GM20431 (cell line): Measurements from ENCODE around the gene OR9A4.

Experiments
- in situ Hi-C: fragments of 300-500 bp; cut with MseI, MboI; formaldehyde crosslinking; loops from one replicate; pipeline ENCODE4 v1.15.0; 2020; ENCODE audit warnings: low sequenced_read_pairs; ENCODE audit not compliant: unreplicated experiment

Gene OR9A4

DNA sequence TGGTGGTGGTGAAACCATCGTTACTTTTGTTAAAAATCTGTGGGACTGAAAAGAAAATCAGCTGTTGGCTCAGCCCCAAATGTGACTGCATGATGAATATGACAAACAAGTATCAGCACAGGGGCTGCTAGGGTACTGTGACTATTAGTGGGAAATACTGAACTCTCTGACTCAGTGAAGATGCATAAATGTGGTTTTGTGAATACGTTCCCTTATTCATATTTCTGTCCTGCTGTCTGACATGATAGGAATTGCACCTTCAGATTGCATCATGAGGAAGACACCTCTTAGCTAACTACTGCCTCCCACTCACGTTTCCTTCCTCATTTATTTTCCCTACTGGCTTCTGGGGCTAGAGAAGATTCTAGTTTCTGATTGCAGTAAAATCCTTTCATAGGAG lies 29.2 kb downstream of the OR9A4 start:
- in situ Hi-C loops: no loop called here

DNA sequence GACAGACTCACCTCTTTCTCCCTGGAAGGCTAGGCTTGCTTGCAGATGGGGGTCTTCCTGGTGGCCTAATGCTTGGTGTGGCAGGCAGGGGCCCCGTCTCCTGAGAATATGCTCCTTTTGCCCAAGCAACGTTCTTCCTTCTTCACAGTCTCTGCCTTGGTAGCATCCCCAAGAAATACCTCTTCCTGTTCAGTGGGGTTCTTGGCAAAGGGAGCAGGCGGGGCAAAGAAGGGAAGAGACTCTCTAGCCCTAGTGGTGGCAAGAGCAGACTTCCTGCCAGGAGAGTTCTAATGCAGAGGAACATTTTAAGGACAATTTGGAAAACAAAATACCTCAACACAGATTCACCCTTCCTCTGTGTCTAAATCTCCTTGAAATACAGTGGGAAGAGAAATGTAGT lies 30.6 kb downstream of the OR9A4 start, which contains the start of gene CLEC5A:
CLEC5A (minus strand) TSS at position 179 of the 400 bp plus-strand sequence. CDS start 682 bp downstream, outside the sequence.
- in situ Hi-C loops: no loop called here

DNA sequence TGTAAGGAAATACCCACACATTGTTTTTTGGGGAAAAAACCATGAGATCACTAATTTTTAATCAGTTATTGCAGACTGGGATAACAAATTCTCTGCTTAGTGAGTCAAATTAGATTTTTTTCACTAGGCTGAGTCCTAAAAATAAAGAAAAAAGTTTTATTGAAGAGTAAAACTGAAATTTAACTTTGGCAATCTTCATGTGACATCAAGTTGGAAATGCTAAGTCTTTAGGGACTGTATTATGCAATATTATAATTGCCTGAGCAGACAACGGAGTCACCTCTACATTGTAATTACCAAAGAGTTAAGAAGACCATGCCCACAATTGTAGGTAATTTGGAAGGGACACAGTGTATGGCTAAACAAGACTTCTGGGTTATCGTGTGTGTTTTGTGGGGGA lies 32.8 kb downstream of the OR9A4 start:
- in situ Hi-C loops: no loop called here

DNA sequence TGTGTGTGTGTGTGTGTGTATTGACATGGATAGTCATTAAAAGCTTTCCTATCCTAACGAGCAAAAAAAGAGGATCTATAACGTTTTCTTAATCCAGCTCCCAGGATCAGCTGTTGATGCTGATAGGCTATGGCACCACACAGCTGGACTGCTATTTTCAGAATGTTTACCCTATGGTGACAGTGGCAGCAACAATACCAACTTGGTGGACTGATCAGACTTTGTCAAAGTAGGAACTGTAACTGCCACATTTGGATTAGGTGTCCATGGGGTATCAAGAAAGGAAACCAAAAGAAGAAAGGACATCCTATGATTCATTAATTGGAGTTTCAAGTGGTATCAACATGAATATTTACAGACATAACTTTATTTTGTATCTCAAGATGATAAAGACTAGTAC lies 33.3 kb downstream of the OR9A4 start:
- in situ Hi-C loops: no loop called here

DNA sequence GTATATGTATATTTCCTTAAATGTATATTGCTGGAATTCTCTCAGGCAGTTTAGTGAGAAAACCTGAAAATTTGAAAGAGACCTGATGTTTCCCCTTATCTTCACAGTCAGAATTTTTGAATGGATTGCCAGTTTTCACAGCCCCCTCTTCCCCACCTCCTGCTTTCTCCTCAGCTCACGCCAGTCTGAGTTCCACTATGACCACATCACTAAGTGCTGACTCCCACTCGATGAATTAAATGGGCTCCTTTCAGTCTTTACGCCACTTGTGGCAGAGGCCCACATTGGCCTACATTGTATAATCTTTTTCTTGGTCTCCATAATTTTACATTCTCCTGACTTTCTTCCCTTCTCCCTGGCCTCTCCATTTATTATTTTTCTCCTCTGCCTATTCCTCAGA lies 33.7 kb downstream of the OR9A4 start:
- in situ Hi-C loops: no loop called here

GRCh38 chr7:141950806-141951205 lies 34.6 kb downstream of the OR9A4 start:
- in situ Hi-C loops: no loop called here

GRCh38 chr7:141952461-141952860 lies 36.3 kb downstream of the OR9A4 start:
- in situ Hi-C loops: no loop called here

DNA sequence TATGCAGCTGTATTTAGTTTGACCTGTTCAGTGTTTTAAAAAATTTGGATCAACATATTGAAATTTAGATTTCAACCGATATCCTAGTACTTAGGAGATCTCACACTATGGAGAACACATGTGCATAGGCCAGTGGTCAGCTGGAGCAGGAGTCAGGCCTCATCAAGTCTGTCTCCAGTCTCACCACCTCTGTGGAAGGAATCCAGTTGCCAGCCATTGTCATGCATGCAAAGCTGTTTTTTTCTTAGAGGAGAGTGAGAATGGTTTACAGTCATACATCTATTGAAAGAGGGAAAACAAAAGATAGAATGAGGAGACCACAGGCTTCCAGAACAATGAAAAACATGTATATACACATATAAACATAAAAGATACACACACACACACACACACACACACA lies 38.1 kb downstream of the OR9A4 start:
- in situ Hi-C loops: no loop called here

GRCh38 chr7:141956084-141956483 lies 39.9 kb downstream of the OR9A4 start:
- in situ Hi-C loops: no loop called here

DNA sequence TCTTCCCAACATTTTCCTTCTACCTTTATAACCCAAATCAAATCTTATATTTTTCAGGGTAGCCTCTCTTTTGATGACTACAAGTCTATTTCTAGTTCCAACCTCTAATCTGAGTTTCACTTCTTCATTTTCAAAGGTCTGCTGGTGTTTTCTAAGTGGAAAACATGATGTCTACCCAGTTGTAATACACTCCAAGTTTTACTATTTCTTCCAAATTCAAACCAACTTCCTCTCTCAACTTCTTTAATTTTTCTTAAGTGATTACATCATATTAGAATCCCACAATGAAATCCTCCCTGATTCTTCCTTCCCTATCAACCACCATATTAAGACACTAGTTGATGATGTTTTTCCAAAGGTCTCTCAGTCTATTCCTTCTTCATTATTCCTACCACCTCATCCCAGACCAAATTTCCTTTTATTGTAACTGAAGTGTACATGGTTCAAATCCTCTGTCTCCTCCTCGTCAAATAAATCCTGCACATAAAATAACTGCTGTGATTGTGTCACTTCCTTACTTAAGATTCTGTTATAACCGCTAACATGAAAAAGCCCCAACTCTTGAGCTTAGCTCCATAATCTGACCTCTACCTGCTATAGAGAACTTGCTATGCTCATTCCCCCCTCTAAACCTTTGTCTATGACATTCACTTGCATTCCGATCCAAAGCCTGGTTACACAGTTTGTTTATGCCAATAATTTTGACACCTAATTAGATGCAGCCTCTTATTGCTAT lies 44.7 kb downstream of the OR9A4 start:
- in situ Hi-C loops: no loop called here
